ENCODE data around the gene CLPTM1L.

CLPTM1L gene

DNA sequence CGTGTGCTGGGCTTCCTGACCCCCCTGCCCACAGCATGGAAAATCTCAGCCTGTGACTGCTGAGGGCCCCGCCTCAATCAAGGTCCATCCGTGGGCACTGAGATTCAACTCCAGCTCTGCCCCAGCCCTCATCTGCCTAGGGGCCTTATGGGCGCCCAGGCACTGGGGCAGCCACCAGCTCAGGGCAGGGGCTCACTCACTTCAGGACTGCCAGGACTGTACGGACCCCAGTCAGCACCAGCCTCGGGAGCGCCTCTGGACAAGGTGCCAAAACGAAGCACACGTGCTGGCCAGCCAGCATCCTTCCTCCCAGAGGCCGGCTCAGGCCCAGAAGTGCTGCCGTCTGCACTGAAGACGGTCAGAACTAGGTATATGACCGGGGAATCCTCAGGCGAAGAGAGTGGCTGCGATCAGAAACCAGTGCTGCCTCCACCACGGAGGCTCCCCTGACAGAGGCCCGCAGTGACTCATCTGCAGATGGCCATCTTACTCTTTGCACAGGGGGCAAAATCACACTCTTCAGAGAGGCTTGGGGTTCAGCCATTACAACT lies 19.6 kb downstream of the CLPTM1L start:
- DNase-seq: no peak

GRCh38 chr5:1324719-1325190 lies 20.1 kb downstream of the CLPTM1L start:
- no peak for DNase-seq

GRCh38 chr5:1324301-1324700 lies 20.6 kb downstream of the CLPTM1L start:
- DNase-seq: no peak

- DNase-seq: no peak
Measured at GRCh38 chr5:1323803-1324173, 21.1 kb downstream of the CLPTM1L start.

- DNase-seq: no peak
Measured at GRCh38 chr5:1322955-1323802, 21.7 kb downstream of the CLPTM1L start.

DNA sequence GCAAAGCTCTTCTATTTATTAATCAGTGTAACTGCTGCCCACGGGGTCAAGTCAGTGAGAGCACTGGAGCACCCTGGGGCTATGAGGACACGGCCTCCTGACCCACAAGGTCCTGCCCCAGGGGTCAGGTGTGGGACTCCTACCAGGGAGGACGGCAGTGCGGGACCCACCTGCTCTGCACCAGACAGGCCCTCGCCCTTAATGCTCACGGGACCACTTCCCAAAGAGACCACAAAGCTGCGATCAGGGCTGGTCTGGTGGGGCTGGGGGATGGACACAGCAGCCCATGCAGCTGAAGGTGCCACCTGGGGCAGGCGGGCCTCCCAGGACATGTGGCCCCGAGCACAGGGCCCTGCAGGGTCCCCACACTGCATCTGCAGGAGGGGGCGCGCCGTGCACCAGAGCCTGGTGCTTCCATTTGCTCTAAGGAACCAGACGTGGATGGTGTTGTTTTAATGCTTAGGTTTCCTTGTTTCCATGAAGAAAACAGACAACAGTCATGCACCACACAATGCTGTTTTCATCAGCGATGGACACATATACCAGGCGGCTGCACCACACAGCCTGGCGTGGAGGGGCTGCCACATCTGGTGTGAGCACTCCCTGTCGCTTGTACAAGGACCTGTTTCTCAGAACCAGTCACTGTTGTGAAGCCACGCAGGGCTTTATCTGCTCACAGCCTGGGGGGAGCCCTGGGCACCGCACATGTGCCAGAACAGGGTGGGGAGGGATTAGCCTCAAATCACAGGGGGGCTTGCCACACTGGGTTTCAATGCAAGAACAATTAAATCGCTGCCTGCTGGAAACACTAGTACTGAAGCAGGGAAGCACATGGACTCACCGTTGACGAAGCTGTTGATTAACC lies 22.6 kb downstream of the CLPTM1L start:
- no peak for DNase-seq

- DNase-seq: no peak
Measured at GRCh38 chr5:1321576-1321975, 23.3 kb downstream of the CLPTM1L start.

DNA sequence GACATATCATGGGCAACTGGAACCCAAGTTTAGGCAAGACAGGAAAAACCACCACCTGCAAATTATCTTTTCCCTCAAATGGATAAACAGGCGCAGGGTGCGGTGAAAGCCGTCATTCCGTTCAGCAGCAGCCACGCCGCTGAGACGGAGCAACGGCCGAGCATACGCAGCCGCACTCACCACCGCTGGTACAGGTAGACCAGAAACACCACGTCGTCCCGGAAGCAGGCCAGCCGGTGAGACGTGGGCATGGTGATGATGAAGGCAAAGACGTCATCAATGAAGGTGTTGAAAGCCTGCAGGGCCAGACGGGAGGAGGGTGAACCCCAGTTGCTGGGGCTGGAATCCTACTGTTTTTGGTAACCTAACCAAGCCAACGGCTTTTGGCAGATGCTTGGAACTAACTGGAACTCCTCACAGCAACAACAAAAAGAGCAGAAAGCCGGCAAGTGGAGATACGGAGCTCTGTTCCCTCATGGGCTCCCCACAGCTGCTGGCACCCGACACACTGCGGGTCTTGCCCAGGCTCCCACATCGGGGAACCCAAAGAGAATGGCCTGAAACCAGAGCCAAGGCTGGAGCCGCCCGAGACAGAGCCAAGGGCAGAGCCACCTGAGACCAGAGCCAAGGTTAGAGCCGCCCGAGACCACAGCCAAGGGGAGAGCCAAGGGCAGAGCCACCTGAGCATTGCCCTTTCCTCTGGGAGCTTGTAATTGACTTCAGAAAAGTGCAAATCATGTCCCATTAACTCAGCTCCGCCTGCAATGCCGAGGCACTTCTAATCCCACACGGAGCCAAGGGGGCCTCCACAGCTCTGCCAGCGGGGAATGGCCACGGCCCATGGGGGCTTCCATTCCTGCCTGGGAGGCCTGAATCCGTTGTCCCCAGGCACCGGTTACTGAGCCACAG lies 24.2 kb downstream of the CLPTM1L start:
- no peak for DNase-seq

DNA sequence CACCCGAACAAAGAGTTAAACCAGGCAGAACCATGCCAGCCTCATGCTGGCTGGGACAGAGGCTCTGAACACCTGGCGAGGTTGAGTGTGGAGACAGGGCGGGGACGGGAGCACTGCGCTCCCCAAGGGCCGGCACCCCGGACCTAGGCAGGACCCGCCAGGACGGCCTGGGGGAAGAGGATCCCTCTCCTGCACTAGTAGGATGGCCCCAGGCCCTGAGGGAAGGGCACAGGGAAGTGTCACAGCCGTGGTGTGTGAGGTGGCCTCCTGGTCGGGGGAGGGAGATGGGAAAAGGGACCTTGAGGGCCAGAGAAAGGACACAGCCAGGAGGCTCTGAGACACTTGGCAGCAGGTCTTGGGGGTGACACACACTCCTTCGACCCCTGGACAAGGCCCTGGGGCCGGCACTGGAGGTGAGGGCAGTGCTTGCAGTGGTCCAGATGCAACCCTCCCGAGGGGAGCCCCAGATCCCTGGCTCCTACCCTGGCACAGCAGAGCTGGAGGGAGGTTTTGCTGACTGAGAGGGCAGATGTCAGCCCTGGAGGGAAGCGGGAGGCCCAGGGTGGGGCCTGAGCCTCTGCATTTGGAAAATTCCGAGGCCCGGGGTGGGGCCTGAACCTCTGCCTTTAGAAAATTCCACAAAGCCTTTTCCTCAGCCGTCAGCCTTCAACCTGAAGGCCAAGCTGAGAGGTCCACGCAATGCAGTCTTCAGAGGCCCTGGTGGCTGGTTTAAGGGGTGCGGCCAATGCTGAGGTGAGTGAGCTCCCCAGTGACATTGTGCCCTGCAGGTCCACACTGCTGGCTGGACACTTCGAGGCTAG lies 25.3 kb downstream of the CLPTM1L start:
- DNase-seq: no peak

- DNase-seq: no peak
Measured at GRCh38 chr5:1318659-1319251, 26.1 kb downstream of the CLPTM1L start.

DNA sequence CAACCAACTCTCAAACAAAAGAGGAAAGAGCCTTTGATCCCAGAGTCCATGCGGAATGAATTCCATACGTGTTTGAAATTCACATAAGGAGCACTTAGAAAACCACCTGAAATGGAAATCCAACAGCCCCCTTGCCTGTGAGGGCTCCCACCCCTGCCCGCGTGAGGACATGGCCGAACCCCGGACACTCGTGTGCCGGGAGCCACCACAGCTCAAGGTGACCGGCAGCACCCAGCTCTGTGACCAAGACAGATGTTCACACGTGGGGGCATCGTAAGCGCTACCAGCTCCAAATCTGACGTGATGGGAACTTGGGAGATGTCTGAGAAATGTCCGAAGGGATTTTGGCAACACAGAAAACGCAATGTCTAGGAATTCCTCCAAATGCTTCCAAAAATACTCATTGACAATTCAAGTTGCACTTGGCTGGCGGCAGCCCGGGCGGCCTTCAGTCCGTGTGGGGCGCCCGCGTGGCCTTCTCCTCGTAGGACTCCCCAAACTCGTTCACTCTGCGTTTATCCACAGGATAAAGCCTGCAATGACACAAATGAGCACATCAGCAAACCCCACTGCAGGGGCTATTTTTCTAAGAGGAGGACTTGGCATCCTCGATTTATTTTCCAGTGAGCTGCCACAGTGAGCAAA lies 26.9 kb downstream of the CLPTM1L start:
- no peak for DNase-seq

- DNase-seq: no peak
Measured at GRCh38 chr5:1316588-1317340, 28.1 kb downstream of the CLPTM1L start.

DNA sequence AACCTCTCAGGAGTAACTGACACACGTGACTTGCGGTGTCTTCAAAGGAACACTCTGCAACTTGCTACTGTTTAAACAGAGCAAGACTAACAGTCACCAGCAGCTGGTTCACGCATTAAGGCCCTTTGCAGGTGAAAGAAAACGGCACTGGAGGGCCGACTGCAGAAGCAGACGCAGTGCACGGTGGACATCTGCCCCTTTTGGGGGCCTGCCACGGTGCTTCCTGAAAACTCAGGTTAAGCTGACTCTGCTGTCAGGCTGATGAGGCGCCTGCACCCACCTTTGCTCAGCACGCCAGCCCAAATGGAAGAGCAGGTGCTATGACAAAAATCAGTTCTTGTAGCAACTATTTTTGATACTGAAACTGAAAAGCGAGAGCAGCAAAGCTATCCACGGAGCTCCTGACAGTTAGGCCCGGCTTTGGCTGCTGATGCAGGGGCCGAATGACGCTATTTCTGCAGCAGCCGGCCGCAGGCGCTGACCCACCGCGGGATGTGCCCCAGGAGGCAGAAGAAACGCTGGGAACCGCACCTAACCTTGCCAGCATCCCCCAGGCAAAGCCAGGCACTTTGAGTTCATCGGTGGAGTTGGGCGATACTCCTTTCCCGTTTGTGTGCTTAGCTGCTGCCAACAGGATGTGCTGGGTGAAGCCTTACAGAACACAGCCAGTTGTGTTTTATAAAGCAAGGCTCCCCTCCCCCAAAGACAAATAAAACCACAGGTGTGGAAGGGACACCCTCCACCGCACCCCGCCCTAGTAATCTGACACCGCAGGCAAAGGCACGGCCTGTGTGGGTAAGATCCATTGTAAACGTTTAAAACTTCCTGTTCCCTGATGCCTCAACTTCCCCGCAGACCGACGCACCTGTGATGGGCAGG lies 29.0 kb downstream of the CLPTM1L start:
- no peak for DNase-seq

- no peak for DNase-seq
Measured at GRCh38 chr5:1315018-1315708, 29.7 kb downstream of the CLPTM1L start.

DNA sequence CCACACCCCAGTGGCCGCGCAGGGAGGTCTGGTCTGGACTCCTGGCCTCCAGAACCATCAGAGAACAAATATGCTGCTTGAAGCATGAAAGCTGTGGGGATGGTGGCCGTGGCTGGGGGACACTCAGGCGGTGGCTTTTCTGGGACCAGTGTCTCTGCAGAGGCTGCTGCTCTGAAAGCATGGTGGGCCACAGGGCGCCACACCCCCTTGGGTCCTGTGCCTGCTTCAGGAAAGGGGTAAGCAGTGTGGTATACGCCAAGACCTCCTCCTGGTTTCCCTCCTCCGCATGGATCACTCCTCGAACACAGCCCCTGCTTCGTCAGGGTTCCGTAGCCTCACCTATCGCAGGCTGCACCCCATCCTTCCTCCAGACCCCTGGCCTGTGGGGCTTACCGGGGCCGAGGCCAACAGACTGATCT lies 30.3 kb downstream of the CLPTM1L start:
- no peak for DNase-seq

DNA sequence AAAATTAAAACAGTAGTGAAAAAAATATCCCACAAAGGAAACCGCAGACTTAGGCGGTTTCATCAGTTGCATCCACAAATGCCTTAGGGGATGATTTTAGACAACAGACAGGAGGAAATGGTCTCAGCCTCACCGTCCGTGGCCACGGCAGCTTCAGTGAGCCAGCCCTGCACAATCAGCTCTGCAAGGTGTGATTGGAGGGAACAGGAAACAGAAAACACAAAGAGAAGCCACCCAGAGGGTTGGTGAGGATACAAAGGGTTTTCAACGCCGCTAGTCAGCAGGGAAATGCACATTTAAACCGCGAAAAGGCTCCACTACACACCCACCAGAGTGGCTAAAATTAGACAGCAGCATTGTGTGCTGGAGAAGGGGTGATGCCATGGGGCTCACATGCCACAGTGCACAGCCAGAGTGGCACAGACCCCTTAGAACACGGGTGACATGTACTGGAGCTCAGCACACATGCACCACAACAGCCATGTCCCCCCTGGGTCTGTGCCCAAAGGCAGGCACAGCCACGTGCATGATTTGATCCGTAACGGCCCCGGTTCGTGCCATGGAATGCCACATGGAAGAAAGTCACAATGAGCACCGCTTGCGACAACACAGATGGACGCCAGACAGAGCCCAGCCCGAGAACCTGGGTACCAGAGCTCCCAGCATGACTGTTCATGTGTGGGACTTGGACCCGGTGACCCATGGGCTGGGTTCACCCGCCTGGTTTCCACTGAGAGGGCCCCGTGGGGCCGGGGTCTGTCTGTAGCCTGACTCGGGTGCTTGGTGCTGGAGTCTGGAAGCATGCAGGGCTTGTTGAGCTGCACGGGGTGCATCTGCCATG lies 31.7 kb downstream of the CLPTM1L start:
- no peak for DNase-seq

GRCh38 chr5:1312206-1312605 lies 32.7 kb downstream of the CLPTM1L start:
- no peak for DNase-seq

Data from HCEC 1CT (cell line).